NCI-H69 (cell line): Measurements from ENCODE around the gene PCYT1B.
"Not testable (repeated sequence)": the region's sequence is repeated elsewhere in the genome, so short reads cannot be mapped to it uniquely, and the experiment has no call there.

Source experiments
- DNase-seq: peaks from one replicate; lab custom pipeline; 2025; lab: John Stamatoyannopoulos, UW

The PCYT1B gene

GRCh38 chrX:24646006-24646405 is 1.1 kb downstream of the PCYT1B start:
- peak; percentile 13 for DNase-seq

GRCh38 chrX:24643116-24643515 is 4.0 kb downstream of the PCYT1B start:
- peak; percentile 17 for DNase-seq

GRCh38 chrX:24629701-24630100 is 17.4 kb downstream of the PCYT1B start:
- DNase-seq, result no peak

GRCh38 chrX:24619647-24620046 is 27.5 kb downstream of the PCYT1B start:
- DNase-seq, result peak; percentile 59

GRCh38 chrX:24610516-24610915 is 36.6 kb downstream of the PCYT1B start:
- no peak for DNase-seq

GRCh38 chrX:24607616-24608015 is 39.5 kb downstream of the PCYT1B start:
- no peak for DNase-seq

GRCh38 chrX:24605941-24606340 is 41.2 kb downstream of the PCYT1B start:
- DNase-seq, result not testable (repeated sequence)

- no peak for DNase-seq
Measured at GRCh38 chrX:24603191-24603590, 44.0 kb downstream of the PCYT1B start.

GRCh38 chrX:24601858-24602257 is 45.3 kb downstream of the PCYT1B start:
- no peak for DNase-seq

- DNase-seq, result no peak
Measured at GRCh38 chrX:24594501-24594900, 52.6 kb downstream of the PCYT1B start.

GRCh38 chrX:24590111-24590510 is 57.0 kb downstream of the PCYT1B start:
- DNase-seq, result no peak

- DNase-seq, result no peak
Measured at GRCh38 chrX:24577091-24577490, 70.1 kb downstream of the PCYT1B start.

- no peak for DNase-seq
Measured at GRCh38 chrX:24575496-24575895, 71.7 kb downstream of the PCYT1B start.

- DNase-seq, result no peak
Measured at GRCh38 chrX:24574743-24575142, 72.4 kb downstream of the PCYT1B start.

- DNase-seq, result no peak
Measured at GRCh38 chrX:24567169-24567568, 80.0 kb downstream of the PCYT1B start.

- DNase-seq, result no peak
Measured at GRCh38 chrX:24566240-24566639, 80.9 kb downstream of the PCYT1B start.

- DNase-seq, result peak; percentile 73
Measured at GRCh38 chrX:24563291-24564010, 83.7 kb downstream of the PCYT1B start.

GRCh38 chrX:24561121-24561520 is 86.0 kb downstream of the PCYT1B start:
- DNase-seq, result peak; percentile 6

GRCh38 chrX:24553011-24553410 is 94.1 kb downstream of the PCYT1B start:
- no peak for DNase-seq

GRCh38 chrX:24550166-24550565 is 97.0 kb downstream of the PCYT1B start:
- DNase-seq, result no peak

- DNase-seq, result no peak
Measured at GRCh38 chrX:24547961-24548360, 99.2 kb downstream of the PCYT1B start.

GRCh38 chrX:24542756-24543155 is 104.4 kb downstream of the PCYT1B start:
- DNase-seq, result no peak

- no peak for DNase-seq
Measured at GRCh38 chrX:24536551-24536950, 110.6 kb downstream of the PCYT1B start.

GRCh38 chrX:24528605-24529004 is 118.5 kb downstream of the PCYT1B start:
- DNase-seq, result peak; percentile 4
